Measurements from ENCODE around the gene RNU1-2. TPM values are rescaled to one million over a fixed set of nuclear protein-coding genes. Genes with fewer than 3 reads are reported as not detected.
"Not testable (repeated sequence)": the region's sequence is repeated elsewhere in the genome, so short reads cannot be mapped to it uniquely, and the experiment has no call there.

The RNU1-2 gene
- total RNA-seq, 1 experiment from 2014 or later = 1,606 TPM

DNA sequence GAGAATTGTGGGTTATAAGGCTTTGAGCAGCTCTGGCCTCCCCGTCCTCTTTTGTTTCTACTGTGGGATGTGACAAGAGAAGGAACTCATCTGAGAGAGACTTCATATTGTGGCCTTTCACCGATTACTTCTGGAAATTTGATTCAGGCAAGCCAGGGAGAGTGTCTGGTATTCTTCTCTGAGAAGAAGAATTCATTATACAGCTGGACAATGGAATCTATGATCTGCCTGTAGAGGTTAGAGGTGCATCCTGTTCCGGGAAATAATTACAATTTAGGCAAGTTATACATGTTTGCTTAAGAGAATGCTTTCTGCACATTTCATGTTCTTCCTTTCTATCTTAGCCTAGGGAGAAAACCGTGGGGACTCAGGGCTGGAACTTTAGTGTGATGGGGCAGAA, 12.8 kb upstream of the RNU1-2 start:
- Mint-ChIP-seq H3K27ac (ENCODE audit: low read depth, unreplicated experiment) (no peak overlapping the region), H3K36me3 (ENCODE audit: insufficient read depth, unreplicated experiment) (no peaks in the 10 kb centered on the region), H3K4me3 (ENCODE audit: unreplicated experiment) (no peak overlapping the region), H3K9me3 (ENCODE audit: unreplicated experiment) (no peaks in the 10 kb centered on the region), H3K4me1 (ENCODE audit: insufficient read depth, unreplicated experiment) (no peaks in the 10 kb centered on the region), H3K27me3 (ENCODE audit: insufficient read depth, unreplicated experiment) (peaks cover 63% of the 10 kb centered on the region)
- ChIA-PET CTCF (no interaction called here), POLR2A (no interaction called here)
- intact Hi-C loops (cut with micrococcal nuclease) = no loop called here
- no peak for DNase-seq (ENCODE audit: unreplicated experiment)
- no TSS peak for BruUV-seq (replicated peaks)
- TF ChIP-seq, protein P1, sequence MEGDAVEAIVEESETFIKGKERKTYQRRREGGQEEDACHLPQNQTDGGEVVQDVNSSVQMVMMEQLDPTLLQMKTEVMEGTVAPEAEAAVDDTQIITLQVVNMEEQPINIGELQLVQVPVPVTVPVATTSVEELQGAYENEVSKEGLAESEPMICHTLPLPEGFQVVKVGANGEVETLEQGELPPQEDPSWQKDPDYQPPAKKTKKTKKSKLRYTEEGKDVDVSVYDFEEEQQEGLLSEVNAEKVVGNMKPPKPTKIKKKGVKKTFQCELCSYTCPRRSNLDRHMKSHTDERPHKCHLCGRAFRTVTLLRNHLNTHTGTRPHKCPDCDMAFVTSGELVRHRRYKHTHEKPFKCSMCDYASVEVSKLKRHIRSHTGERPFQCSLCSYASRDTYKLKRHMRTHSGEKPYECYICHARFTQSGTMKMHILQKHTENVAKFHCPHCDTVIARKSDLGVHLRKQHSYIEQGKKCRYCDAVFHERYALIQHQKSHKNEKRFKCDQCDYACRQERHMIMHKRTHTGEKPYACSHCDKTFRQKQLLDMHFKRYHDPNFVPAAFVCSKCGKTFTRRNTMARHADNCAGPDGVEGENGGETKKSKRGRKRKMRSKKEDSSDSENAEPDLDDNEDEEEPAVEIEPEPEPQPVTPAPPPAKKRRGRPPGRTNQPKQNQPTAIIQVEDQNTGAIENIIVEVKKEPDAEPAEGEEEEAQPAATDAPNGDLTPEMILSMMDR (IDR thresholded peaks at IDR 0.05; ENCODE audit: unreplicated experiment) = no peak

DNA sequence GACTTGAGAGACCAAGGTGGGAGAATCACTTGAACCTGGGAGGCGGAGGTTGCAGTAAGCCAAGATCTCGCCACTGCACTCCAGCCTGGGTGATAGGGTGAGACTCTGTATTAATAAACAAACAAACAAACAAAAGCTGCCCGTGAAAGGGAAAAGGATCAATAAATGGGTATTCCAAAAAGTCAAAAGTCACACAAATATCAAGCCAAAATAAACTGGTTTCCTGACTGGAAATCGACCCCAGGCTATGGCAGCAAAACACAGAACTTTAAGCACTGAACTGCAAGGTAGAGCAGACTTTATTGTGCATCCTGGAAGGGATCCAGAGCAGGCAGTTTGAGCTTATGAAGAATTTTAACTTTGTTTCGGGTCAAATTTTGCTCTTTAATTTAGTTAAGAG, 11.3 kb upstream of the RNU1-2 start:
- H3K4me3 Mint-ChIP-seq (ENCODE audit: unreplicated experiment); DNase-seq (ENCODE audit: unreplicated experiment); H3K4me1 Mint-ChIP-seq (ENCODE audit: insufficient read depth, unreplicated experiment); H3K9me3 Mint-ChIP-seq (ENCODE audit: unreplicated experiment); CTCF ChIA-PET; H3K36me3 Mint-ChIP-seq (ENCODE audit: insufficient read depth, unreplicated experiment); BruUV-seq (replicated peaks); intact Hi-C loops (cut with micrococcal nuclease); POLR2A ChIA-PET; H3K27ac Mint-ChIP-seq (ENCODE audit: low read depth, unreplicated experiment): not testable (repeated sequence)
- H3K27me3 Mint-ChIP-seq (ENCODE audit: insufficient read depth, unreplicated experiment) = peaks cover 57% of the 10 kb centered on the region

DNA sequence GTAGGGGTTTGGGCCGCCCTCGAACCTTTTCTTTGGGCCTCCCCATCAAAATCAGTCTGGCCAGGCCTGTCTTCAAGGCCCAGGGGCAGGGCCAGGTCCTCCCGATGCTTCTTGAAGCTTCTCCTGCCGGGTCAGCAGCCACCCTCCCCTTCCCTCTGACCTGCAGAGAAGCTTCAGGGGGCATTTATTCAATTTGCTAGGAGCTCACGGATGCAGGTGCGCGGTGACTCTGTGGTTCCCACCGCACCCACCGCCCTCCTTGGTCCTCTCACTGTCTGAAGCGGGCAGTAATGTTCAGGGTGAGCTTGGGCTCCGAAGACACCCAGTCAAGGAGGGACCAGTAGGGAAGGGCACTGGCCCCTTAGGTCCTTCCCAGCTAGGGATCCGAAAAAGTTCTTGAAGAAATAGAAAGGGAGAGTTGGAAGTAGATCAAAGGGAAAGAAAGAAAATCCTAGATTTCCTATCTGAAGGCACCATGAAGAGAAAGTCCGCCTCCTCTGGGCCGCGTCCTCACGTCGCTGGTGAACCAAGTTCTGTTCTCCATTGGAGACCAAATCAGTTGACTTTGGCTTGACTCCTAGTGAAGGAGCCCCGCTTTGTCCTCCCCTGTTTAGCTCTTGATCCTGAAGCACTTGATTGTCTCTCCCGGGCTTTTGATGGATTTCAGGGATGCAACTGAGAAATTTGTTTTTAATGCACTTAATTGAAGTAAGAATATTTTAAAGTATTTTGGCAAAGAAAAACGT, 8.7 kb upstream of the RNU1-2 start:
- no peaks in the 10 kb centered on the region for H3K4me1 Mint-ChIP-seq (ENCODE audit: insufficient read depth, unreplicated experiment)
- H3K27me3 Mint-ChIP-seq (ENCODE audit: insufficient read depth, unreplicated experiment) = peaks cover 37% of the 10 kb centered on the region
- DNase-seq (ENCODE audit: unreplicated experiment) = no peak
- POLR2A ChIA-PET = no interaction called here
- TF ChIP-seq, protein P1 (IDR thresholded peaks at IDR 0.05; ENCODE audit: unreplicated experiment) = no peak
- no peak overlapping the region for H3K27ac Mint-ChIP-seq (ENCODE audit: low read depth, unreplicated experiment)
- H3K9me3 Mint-ChIP-seq (ENCODE audit: unreplicated experiment) = no peaks in the 10 kb centered on the region
- H3K4me3 Mint-ChIP-seq (ENCODE audit: unreplicated experiment) = no peak overlapping the region
- BruUV-seq (replicated peaks) = no TSS peak
- CTCF ChIA-PET = interaction anchor here (0.7 to 1.5 kb wide), 3 partner anchors 19 to 606 kb away, joined by 3 to 4 read pairs (median 4); no protein-coding TSS in a partner anchor
- H3K36me3 Mint-ChIP-seq (ENCODE audit: insufficient read depth, unreplicated experiment) = no peaks in the 10 kb centered on the region
- intact Hi-C loops (cut with micrococcal nuclease) = no loop called here

DNA sequence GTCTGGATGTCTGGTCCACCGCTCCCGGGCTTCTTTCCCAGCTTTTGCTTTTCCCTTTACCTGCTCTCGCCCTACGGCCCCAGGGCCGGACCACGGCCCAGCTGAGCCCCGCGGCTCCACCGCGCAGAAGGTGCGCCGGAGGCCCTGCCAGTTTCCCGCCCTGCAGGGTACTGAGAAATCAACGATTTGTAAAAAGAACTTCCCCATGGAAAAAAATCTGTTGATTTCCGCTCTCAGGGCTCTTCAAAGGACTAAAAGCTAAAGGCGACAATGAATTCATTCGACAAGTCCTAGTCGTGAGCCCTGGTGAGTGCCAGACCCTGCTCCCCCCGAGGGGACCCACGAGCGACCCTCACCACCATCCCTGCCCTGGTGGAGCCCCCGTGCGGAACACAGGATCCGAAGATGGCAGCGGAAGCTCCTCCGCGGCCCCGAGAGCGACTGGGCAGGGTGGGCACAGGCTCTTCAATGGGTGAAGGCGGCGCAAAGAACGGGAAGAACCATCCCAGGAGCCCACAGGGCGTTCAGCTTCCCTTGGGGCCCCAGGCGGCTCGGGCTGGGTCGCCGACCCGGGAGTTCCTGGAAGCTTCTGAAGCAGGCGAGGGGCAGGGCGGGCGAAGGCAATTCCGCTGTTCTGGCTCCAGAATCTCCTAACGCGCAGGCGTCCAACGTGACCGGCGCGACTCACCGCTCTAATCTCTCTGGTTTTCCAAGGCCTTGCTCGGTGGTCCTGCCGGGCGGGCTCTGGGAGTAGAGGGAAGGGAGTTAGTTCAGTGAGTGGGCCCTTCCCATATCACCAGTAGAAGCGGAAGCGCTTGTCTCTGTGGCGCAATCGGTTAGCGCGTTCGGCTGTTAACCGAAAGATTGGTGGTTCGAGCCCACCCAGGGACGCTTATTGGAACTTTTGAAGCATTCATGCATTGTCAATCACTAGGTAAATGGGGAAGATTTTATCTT, 6.6 kb upstream of the RNU1-2 start:
- ChIA-PET POLR2A (no interaction called here), CTCF (interaction anchor here (0.8 kb wide), 1 partner anchor 15 kb away, joined by 3 read pairs; no protein-coding TSS in a partner anchor)
- intact Hi-C loops (cut with micrococcal nuclease) = no loop called here
- no peaks in the 10 kb centered on the region for H3K36me3 Mint-ChIP-seq (ENCODE audit: insufficient read depth, unreplicated experiment)
- H3K9me3 Mint-ChIP-seq (ENCODE audit: unreplicated experiment) = no peaks in the 10 kb centered on the region
- H3K4me1 Mint-ChIP-seq (ENCODE audit: insufficient read depth, unreplicated experiment) = no peaks in the 10 kb centered on the region
- no peak overlapping the region for H3K4me3 Mint-ChIP-seq (ENCODE audit: unreplicated experiment)
- peaks cover 16% of the 10 kb centered on the region for H3K27me3 Mint-ChIP-seq (ENCODE audit: insufficient read depth, unreplicated experiment)
- BruUV-seq (replicated peaks) = no TSS peak
- no peak overlapping the region for H3K27ac Mint-ChIP-seq (ENCODE audit: low read depth, unreplicated experiment)
- DNase-seq (ENCODE audit: unreplicated experiment) = no peak
- TF ChIP-seq, protein P1 (IDR thresholded peaks at IDR 0.05; ENCODE audit: unreplicated experiment) = no peak

DNA sequence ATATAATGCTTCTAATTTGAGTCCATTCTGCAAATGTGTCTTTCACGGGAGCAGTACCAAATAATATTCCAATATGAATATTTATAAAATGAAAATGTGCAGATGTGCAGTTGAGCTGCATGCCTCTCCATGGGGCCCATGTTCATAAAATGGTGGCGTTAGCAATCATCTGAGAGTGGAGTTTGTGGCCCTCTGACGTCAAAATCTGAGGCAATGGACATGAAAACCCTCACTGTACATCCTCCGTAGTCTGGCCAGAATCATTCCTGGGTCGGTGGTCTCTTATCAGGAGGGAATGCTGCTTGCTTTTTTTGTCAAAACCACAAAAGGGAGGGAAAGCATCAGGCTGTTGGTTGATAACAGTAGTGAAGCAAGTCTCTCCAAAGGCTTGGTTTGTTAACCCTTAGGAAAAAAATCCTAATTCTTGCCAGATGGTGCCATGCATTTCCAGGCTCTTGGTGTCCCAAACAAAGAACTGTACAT, 5.2 kb upstream of the RNU1-2 start:
- intact Hi-C loops (cut with micrococcal nuclease); H3K27me3 Mint-ChIP-seq (ENCODE audit: insufficient read depth, unreplicated experiment); BruUV-seq (replicated peaks); H3K9me3 Mint-ChIP-seq (ENCODE audit: unreplicated experiment); H3K4me3 Mint-ChIP-seq (ENCODE audit: unreplicated experiment); DNase-seq (ENCODE audit: unreplicated experiment); H3K4me1 Mint-ChIP-seq (ENCODE audit: insufficient read depth, unreplicated experiment); H3K27ac Mint-ChIP-seq (ENCODE audit: low read depth, unreplicated experiment); H3K36me3 Mint-ChIP-seq (ENCODE audit: insufficient read depth, unreplicated experiment); CTCF ChIA-PET: not testable (repeated sequence)
- POLR2A ChIA-PET = interaction anchor here (0.9 kb wide), 1 partner anchor 14 kb away, joined by 3 read pairs; no protein-coding TSS in a partner anchor

DNA sequence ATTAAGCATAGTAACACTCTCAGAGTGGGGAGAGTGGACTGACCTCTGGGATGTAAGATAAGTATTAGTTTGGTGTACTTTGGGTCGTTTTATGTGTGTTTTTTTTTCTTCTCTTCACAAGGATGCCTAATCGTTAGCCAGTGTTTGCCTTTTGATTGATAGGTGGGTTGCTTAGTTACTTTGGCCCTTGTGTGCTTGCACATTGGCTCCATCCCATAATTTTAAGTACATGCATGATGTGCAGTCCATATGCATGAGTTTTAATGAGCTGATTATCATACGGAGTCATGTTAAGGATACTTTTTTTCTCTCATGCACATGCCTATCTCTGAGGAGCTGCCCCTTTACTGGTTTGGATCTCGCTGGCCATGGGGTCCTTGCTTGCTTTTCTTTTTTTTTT, 4.7 kb upstream of the RNU1-2 start:
- H3K36me3 Mint-ChIP-seq (ENCODE audit: insufficient read depth, unreplicated experiment); DNase-seq (ENCODE audit: unreplicated experiment); H3K27ac Mint-ChIP-seq (ENCODE audit: low read depth, unreplicated experiment); H3K4me3 Mint-ChIP-seq (ENCODE audit: unreplicated experiment); POLR2A ChIA-PET; H3K9me3 Mint-ChIP-seq (ENCODE audit: unreplicated experiment); H3K4me1 Mint-ChIP-seq (ENCODE audit: insufficient read depth, unreplicated experiment); H3K27me3 Mint-ChIP-seq (ENCODE audit: insufficient read depth, unreplicated experiment); intact Hi-C loops (cut with micrococcal nuclease); CTCF ChIA-PET; BruUV-seq (replicated peaks): not testable (repeated sequence)

Data from MCF 10A (cell line).